HFFc6 (cell line): Measurements from ENCODE around the gene SUPV3L1. TPM values are rescaled to one million over a fixed set of nuclear protein-coding genes. Genes with fewer than 3 reads are reported as not detected.

Experiments used
- DNase-seq: peaks from one replicate; pipeline ENCODE4 v3.0.0-alpha.2; 2018
- H3K27ac Mint-ChIP-seq: 2 replicates; pipeline ENCODE4 v1.8.0; 2020; ENCODE audit warnings: mild to moderate bottlenecking, mixed read lengths
- H3K27me3 Mint-ChIP-seq: 2 replicates; pipeline ENCODE4 v1.8.0; 2021; ENCODE audit warnings: mild to moderate bottlenecking, moderate library complexity, mixed read lengths; ENCODE audit not compliant: insufficient read depth
- H3K36me3 Mint-ChIP-seq: 2 replicates; pipeline ENCODE4 v1.8.0; 2021; ENCODE audit warnings: low read depth, mixed read lengths
- H3K4me1 Mint-ChIP-seq: 2 replicates; pipeline ENCODE4 v1.8.0; 2020; ENCODE audit warnings: low read depth, mixed read lengths
- H3K4me3 Mint-ChIP-seq: 2 replicates; pipeline ENCODE4 v1.8.0; 2020; ENCODE audit warnings: mild to moderate bottlenecking, moderate library complexity, mixed read lengths
- H3K9me3 Mint-ChIP-seq: 2 replicates; pipeline ENCODE4 v1.8.0; 2020; ENCODE audit warnings: mild to moderate bottlenecking, mixed read lengths
- CTCF ChIP-seq: fragments of 200-600 bp; sonication (generic); IDR thresholded peaks from 2 replicates; pipeline ENCODE4 v1.5.0; 2021; ENCODE audit warnings: antibody characterized with exemption, mild to moderate bottlenecking
- total RNA-seq, 6 experiments: library from RNA; stranded (reverse); fragmentation: NEBNext Ultra II Directional; extraction: Animal tissue kit (Norgen Biotek cat#: 25700); gene quantifications; 2 replicates in 1 of 6; 3 replicates in 5 of 6; pipeline ENCODE4 v1.2.3, GENCODE V29; 2021

Gene SUPV3L1
- total RNA-seq, 6 experiments from 2014 or later: 26.4 to 31.0 (median 28.9) TPM

GRCh38 chr10:69225681-69226080 is 45.6 kb downstream of the SUPV3L1 start:
- no peak overlapping the region for H3K4me3 Mint-ChIP-seq
- TF ChIP-seq CTCF: no peak
- DNase-seq: no peak
- peaks cover 2% of the 10 kb centered on the region; the same call in 1 of the 2 replicates for H3K27me3 Mint-ChIP-seq
- no peaks in the 10 kb centered on the region for H3K36me3 Mint-ChIP-seq
- peak overlapping the region; percentile 28 for H3K27ac Mint-ChIP-seq
- no peaks in the 10 kb centered on the region for H3K9me3 Mint-ChIP-seq
- H3K4me1 Mint-ChIP-seq: peaks cover 64% of the 10 kb centered on the region

GRCh38 chr10:69226919-69227450 is 47.0 kb downstream of the SUPV3L1 start:
- Mint-ChIP-seq H3K4me3 (no peak overlapping the region), H3K9me3 (no peaks in the 10 kb centered on the region), H3K36me3 (no peaks in the 10 kb centered on the region), H3K4me1 (peaks cover 69% of the 10 kb centered on the region), H3K27ac (no peak overlapping the region), H3K27me3 (peaks cover 2% of the 10 kb centered on the region)
- TF ChIP-seq CTCF: 0 out of 2 replicates have a peak, but pooled peaks have one; percentile 24
- no peak for DNase-seq

GRCh38 chr10:69228151-69228550 is 48.1 kb downstream of the SUPV3L1 start:
- no peak for TF ChIP-seq CTCF
- no peak overlapping the region for H3K4me3 Mint-ChIP-seq
- no peaks in the 10 kb centered on the region for H3K36me3 Mint-ChIP-seq
- peaks cover 2% of the 10 kb centered on the region for H3K27me3 Mint-ChIP-seq
- H3K4me1 Mint-ChIP-seq: peaks cover 69% of the 10 kb centered on the region
- no peak overlapping the region for H3K27ac Mint-ChIP-seq
- no peak for DNase-seq
- H3K9me3 Mint-ChIP-seq: no peaks in the 10 kb centered on the region

GRCh38 chr10:69229616-69229916 is 49.5 kb downstream of the SUPV3L1 start:
- no peak overlapping the region for H3K4me3 Mint-ChIP-seq
- no peak for DNase-seq
- H3K36me3 Mint-ChIP-seq: no peaks in the 10 kb centered on the region
- peaks cover 69% of the 10 kb centered on the region for H3K4me1 Mint-ChIP-seq
- no peak for TF ChIP-seq CTCF
- H3K27ac Mint-ChIP-seq: no peak overlapping the region
- H3K27me3 Mint-ChIP-seq: peaks cover 2% of the 10 kb centered on the region
- no peaks in the 10 kb centered on the region for H3K9me3 Mint-ChIP-seq

- peaks cover 2% of the 10 kb centered on the region for H3K27me3 Mint-ChIP-seq
- no peak for DNase-seq
- H3K9me3 Mint-ChIP-seq: no peaks in the 10 kb centered on the region
- H3K4me3 Mint-ChIP-seq: no peak overlapping the region
- peaks cover 63% of the 10 kb centered on the region for H3K4me1 Mint-ChIP-seq
- TF ChIP-seq CTCF: no peak
- no peak overlapping the region for H3K27ac Mint-ChIP-seq
- H3K36me3 Mint-ChIP-seq: no peaks in the 10 kb centered on the region
Observed at GRCh38 chr10:69230128-69230527, 50.1 kb downstream of the SUPV3L1 start.

GRCh38 chr10:69232252-69232651 is 52.2 kb downstream of the SUPV3L1 start:
- TF ChIP-seq CTCF: peak; percentile 9; the same call in 1 of the 2 replicates
- peak; percentile 81 for DNase-seq
- Mint-ChIP-seq H3K27ac (peak overlapping the region; percentile 92), H3K4me1 (peaks cover 52% of the 10 kb centered on the region), H3K36me3 (no peaks in the 10 kb centered on the region), H3K27me3 (peaks cover 2% of the 10 kb centered on the region), H3K9me3 (no peaks in the 10 kb centered on the region), H3K4me3 (peak overlapping the region; percentile 54)
